MM.1S (cell line): ENCODE measurements around the gene SLC25A25.

Experiments
- DNase-seq: peaks from one replicate; pipeline ENCODE4 v3.0.0-alpha.2; 2015
- H2AFZ ChIP-seq: fragments of 300-600 bp; sonication (generic); 2 replicates; pipeline ENCODE4 v1.6.0; 2016; ENCODE audit warnings: antibody characterized with exemption, low read length
- H3F3A ChIP-seq: fragments of 300-600 bp; sonication (generic); 2 replicates; pipeline ENCODE4 v1.6.1; 2016; ENCODE audit warnings: mild to moderate bottlenecking, antibody characterized with exemption, low read length, moderate library complexity, mixed read lengths; ENCODE audit not compliant: insufficient read depth
- H3K27ac ChIP-seq: fragments of 300-600 bp; sonication (generic); 2 replicates; pipeline ENCODE4 v1.5.1; 2016; ENCODE audit warnings: mild to moderate bottlenecking, low read length
- H3K27me3 ChIP-seq: fragments of 300-600 bp; sonication (generic); replicated peaks from 2 replicates; pipeline ENCODE4 v1.6.0; 2016; ENCODE audit warnings: low read length; ENCODE audit not compliant: insufficient read depth
- H3K36me3 ChIP-seq: fragments of 300-600 bp; sonication (generic); replicated peaks from 2 replicates; pipeline ENCODE4 v1.6.1; 2016; ENCODE audit warnings: mild to moderate bottlenecking, low read length, mixed read lengths; ENCODE audit not compliant: insufficient read depth
- H3K4me1 ChIP-seq: fragments of 300-600 bp; sonication (generic); 2 replicates; pipeline ENCODE4 v1.6.1; 2016; ENCODE audit warnings: low read length, mixed read lengths
- H3K4me2 ChIP-seq: fragments of 300-600 bp; sonication (generic); 2 replicates; pipeline ENCODE4 v1.6.0; 2016; ENCODE audit warnings: low read depth, low read length
- H3K4me3 ChIP-seq: fragments of 300-600 bp; sonication (generic); 2 replicates; pipeline ENCODE4 v1.5.1; 2016; ENCODE audit warnings: low read length, mixed read lengths
- H3K79me2 ChIP-seq: fragments of 300-600 bp; sonication (generic); 2 replicates; pipeline ENCODE4 v1.6.1; 2016; ENCODE audit warnings: mixed run types, low read length, mixed read lengths
- H3K9ac ChIP-seq: fragments of 300-600 bp; sonication (generic); 2 replicates; pipeline ENCODE4 v1.6.1; 2016; ENCODE audit warnings: low read length, mixed read lengths
- H3K9me2 ChIP-seq: fragments of 300-600 bp; sonication (generic); replicated peaks from 2 replicates; pipeline ENCODE4 v1.6.1; 2016; ENCODE audit warnings: mild to moderate bottlenecking, low read length, mixed read lengths; ENCODE audit not compliant: insufficient read depth
- H3K9me3 ChIP-seq: fragments of 300-600 bp; sonication (generic); replicated peaks from 2 replicates; pipeline ENCODE4 v1.6.1; 2016; ENCODE audit warnings: mild to moderate bottlenecking, low read length, mixed read lengths; ENCODE audit not compliant: insufficient read depth
- H4K20me1 ChIP-seq: fragments of 300-600 bp; sonication (generic); 2 replicates; pipeline ENCODE4 v1.6.1; 2016; ENCODE audit warnings: mild to moderate bottlenecking, low read length, moderate library complexity, mixed read lengths; ENCODE audit not compliant: insufficient read depth
- EZH2 ChIP-seq: fragments of 300-600 bp; sonication (generic); optimal IDR thresholded peaks from 2 replicates; pipeline ENCODE3; 2017; ENCODE audit warnings: low read depth, mild to moderate bottlenecking, antibody characterized with exemption, low read length, mixed read lengths
- EZH2phosphoT487 ChIP-seq: fragments of 300-600 bp; sonication (generic); IDR thresholded peaks from 2 replicates; pipeline ENCODE4 v1.6.1; 2018; ENCODE audit warnings: antibody characterized with exemption, low read length
- TF ChIP-seq, protein P1 (sequence below): fragments of 300-600 bp; sonication (generic); IDR thresholded peaks from 2 replicates; pipeline ENCODE4 v1.5.1; 2016; ENCODE audit warnings: antibody characterized with exemption, low read length, mixed read lengths

Gene SLC25A25

GRCh38 chr9:128099932-128100491 is 32.0 kb downstream of the SLC25A25 start:
- Histone ChIP-seq H3K27me3 (no peaks in the 10 kb centered on the region), H3K9me3 (no peaks in the 10 kb centered on the region), H4K20me1 (peaks cover 37% of the 10 kb centered on the region), H3K4me2 (no peak overlapping the region), H3K9ac (no peak overlapping the region), H3K4me1 (no peaks in the 10 kb centered on the region), H3K27ac (no peak overlapping the region), H3K9me2 (no peaks in the 10 kb centered on the region), H3K79me2 (peaks cover 93% of the 10 kb centered on the region), H3K36me3 (peaks cover 11% of the 10 kb centered on the region), H2AFZ (no peak overlapping the region), H3K4me3 (no peak overlapping the region), H3F3A (peaks cover 4% of the 10 kb centered on the region; the same call in 1 of the 2 replicates)
- DNase-seq = no peak
- TF ChIP-seq EZH2 = no peak
- no peak for TF ChIP-seq EZH2phosphoT487
- TF ChIP-seq, protein P1, sequence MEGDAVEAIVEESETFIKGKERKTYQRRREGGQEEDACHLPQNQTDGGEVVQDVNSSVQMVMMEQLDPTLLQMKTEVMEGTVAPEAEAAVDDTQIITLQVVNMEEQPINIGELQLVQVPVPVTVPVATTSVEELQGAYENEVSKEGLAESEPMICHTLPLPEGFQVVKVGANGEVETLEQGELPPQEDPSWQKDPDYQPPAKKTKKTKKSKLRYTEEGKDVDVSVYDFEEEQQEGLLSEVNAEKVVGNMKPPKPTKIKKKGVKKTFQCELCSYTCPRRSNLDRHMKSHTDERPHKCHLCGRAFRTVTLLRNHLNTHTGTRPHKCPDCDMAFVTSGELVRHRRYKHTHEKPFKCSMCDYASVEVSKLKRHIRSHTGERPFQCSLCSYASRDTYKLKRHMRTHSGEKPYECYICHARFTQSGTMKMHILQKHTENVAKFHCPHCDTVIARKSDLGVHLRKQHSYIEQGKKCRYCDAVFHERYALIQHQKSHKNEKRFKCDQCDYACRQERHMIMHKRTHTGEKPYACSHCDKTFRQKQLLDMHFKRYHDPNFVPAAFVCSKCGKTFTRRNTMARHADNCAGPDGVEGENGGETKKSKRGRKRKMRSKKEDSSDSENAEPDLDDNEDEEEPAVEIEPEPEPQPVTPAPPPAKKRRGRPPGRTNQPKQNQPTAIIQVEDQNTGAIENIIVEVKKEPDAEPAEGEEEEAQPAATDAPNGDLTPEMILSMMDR = no peak

GRCh38 chr9:128100581-128100980 is 32.5 kb downstream of the SLC25A25 start:
- peaks cover 89% of the 10 kb centered on the region for H3K79me2 ChIP-seq
- no peaks in the 10 kb centered on the region for H3K9me2 ChIP-seq
- no peak overlapping the region for H3K4me3 ChIP-seq
- H2AFZ ChIP-seq = no peak overlapping the region
- no peaks in the 10 kb centered on the region for H3K27me3 ChIP-seq
- H4K20me1 ChIP-seq = peaks cover 37% of the 10 kb centered on the region
- H3K36me3 ChIP-seq = peaks cover 11% of the 10 kb centered on the region
- no peak overlapping the region for H3K27ac ChIP-seq
- H3K9ac ChIP-seq = no peak overlapping the region
- no peaks in the 10 kb centered on the region for H3K9me3 ChIP-seq
- no peak for TF ChIP-seq EZH2
- TF ChIP-seq, protein P1 = no peak
- no peak for TF ChIP-seq EZH2phosphoT487
- H3K4me2 ChIP-seq = no peak overlapping the region
- H3K4me1 ChIP-seq = no peaks in the 10 kb centered on the region
- no peak for DNase-seq
- peaks cover 4% of the 10 kb centered on the region; the same call in 1 of the 2 replicates for H3F3A ChIP-seq

DNA sequence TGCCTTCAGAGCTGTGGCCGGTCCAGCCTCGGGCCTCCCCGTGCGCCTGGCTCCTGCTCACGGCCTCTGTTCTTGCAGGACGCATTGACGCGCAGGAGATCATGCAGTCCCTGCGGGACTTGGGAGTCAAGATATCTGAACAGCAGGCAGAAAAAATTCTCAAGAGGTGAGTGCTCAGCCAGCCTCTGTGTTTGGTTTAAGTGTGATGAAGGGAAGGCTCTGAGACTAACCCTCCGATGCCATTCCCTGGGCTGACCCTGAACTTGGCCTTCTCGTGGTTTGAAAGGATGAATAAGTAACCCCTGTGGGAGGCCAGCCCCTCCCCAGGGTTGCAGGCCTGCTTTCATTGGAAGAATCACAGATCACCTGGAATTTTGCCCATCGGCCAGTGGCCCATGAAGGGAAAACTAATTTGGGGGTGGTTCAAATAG is 33.2 kb downstream of the SLC25A25 start:
- Histone ChIP-seq H3K9me2 (no peaks in the 10 kb centered on the region), H2AFZ (no peak overlapping the region), H3K4me1 (no peaks in the 10 kb centered on the region), H3K27me3 (no peaks in the 10 kb centered on the region), H3K4me2 (no peak overlapping the region), H3K9me3 (no peaks in the 10 kb centered on the region), H3K4me3 (no peak overlapping the region), H3K36me3 (peaks cover 11% of the 10 kb centered on the region), H3F3A (peaks cover 4% of the 10 kb centered on the region; the same call in 1 of the 2 replicates), H3K9ac (no peak overlapping the region), H3K79me2 (peaks cover 85% of the 10 kb centered on the region), H3K27ac (no peak overlapping the region), H4K20me1 (peaks cover 37% of the 10 kb centered on the region)
- DNase-seq = no peak
- TF ChIP-seq EZH2phosphoT487 (no peak), EZH2 (no peak)
- TF ChIP-seq, protein P1 = no peak
